ENCODE measurements around the gene CD82.

CD82 gene

GRCh38 chr11:44617671-44618461 lies 52.4 kb downstream of the CD82 start:
- no peak for DNase-seq (ENCODE audit: low read depth)

- DNase-seq (ENCODE audit: low read depth) = no peak
Observed at GRCh38 chr11:44618561-44619425, 53.3 kb downstream of the CD82 start.

DNA sequence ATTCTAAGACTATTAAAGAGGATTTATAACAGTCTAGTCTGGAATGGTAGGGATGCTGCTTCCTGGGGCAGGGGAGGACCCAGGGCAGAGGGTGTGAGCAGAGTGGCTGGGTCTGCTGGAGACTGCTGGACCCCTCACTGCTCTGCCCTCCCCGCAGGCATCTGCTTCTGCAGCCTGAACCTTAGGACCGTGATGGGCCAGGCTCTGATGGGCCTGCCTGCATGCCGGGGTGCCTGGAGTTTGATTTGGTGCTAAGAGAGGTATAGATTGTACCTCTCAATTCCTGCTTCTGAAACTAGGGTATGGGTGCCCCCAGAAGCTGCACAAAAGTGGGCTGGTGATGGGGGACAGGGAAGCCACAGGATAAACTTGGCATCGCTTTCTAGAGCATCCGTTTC lies 54.9 kb downstream of the CD82 start:
- no peak for DNase-seq (ENCODE audit: low read depth)

- no peak for DNase-seq (ENCODE audit: low read depth)
Observed at GRCh38 chr11:44621140-44621681, 55.7 kb downstream of the CD82 start.

DNA sequence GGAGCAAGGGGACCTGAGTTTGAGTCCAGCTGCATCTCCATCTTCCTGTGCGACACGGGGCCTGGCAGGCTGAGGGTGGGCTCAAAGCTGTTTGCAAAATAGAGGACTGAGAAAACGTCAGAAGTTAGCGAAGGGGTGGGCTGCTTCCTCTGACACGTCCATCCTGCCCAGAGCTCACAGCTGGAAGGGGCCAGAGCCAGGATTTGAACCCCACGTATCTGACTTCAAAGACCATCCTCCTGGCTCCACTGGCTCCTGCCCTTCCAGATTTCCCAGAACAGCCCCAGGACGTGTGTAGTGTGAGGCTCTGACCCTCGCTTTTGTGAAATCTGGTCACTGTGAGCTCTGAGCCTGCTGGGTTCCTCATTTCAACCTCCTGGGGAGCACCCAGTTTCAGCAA lies 56.3 kb downstream of the CD82 start:
- DNase-seq (ENCODE audit: low read depth) = no peak

GRCh38 chr11:44622190-44622650 lies 56.8 kb downstream of the CD82 start:
- DNase-seq (ENCODE audit: low read depth) = no peak

DNA sequence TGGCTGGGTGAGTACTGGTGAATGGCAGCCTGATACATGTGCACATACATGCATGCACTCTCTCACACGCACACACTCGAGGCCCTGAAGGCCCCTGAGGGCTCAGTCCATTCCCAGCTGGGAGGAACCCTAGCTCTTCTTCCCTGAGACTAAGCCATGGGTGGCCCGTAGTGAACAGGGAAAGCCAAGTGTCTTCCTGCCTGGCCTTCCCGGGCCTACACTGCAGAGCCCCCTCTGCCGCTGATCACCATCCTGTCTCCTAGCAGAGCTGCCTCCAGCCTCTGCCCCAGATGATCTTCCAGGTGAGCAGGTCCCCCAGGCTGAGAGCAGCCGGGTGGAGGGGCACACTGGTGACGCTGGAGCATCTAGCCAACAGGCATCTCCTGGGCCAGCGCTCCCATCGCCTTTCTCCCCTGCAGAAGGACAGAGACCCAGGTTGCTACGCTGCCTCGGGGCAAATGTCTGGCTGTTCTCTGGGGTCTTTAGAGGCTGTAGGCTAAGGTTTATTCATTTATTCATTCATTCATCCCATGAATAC lies 57.3 kb downstream of the CD82 start:
- DNase-seq (ENCODE audit: low read depth) = no peak

GRCh38 chr11:44623341-44623730 lies 57.9 kb downstream of the CD82 start:
- no peak for DNase-seq (ENCODE audit: low read depth)

DNA sequence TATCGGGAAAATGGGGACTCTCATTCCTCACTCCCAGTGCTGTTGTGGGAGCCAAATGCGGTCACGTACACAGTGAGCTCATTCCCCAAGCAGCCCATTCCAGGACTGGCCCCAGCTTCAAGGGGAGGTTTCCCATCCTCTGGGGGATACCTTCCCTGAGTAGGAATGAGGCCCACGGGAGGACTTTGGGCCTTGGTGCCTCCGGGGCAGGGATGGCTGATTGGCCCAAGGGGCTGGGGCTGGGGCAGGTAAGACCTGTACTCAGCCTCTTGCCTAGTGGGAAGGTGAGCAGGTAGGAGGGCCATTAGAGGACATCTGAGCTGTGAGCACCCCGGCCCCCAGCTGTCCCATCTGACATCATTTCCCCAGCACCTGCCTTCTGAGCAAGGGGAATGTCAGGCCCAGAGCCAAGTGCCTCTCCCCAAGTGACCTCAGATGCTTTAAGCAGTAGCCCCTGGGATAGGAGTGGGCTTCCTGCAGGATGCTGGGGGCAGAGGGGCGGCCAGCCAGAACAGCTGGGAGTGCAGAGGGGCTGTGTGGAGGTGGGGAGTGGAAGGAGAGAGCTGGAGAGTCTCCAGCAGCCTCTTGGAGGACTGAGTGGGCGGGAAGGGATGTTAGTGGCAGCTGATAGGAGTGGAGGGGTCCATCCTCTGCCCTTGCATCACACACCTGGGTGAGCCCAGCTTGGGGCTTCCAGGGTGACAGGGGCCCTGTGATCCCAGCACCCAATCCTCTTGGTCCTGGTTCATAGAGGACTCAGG lies 58.4 kb downstream of the CD82 start:
- DNase-seq (ENCODE audit: low read depth) = no peak

- no peak for DNase-seq (ENCODE audit: low read depth)
Observed at GRCh38 chr11:44624761-44625221, 59.3 kb downstream of the CD82 start.

- DNase-seq (ENCODE audit: low read depth) = no peak
Observed at GRCh38 chr11:44625759-44626523, 60.5 kb downstream of the CD82 start.

- no peak for DNase-seq (ENCODE audit: low read depth)
Observed at GRCh38 chr11:44626645-44627044, 61.2 kb downstream of the CD82 start.

GRCh38 chr11:44627165-44627789 lies 61.8 kb downstream of the CD82 start:
- DNase-seq (ENCODE audit: low read depth) = no peak

DNA sequence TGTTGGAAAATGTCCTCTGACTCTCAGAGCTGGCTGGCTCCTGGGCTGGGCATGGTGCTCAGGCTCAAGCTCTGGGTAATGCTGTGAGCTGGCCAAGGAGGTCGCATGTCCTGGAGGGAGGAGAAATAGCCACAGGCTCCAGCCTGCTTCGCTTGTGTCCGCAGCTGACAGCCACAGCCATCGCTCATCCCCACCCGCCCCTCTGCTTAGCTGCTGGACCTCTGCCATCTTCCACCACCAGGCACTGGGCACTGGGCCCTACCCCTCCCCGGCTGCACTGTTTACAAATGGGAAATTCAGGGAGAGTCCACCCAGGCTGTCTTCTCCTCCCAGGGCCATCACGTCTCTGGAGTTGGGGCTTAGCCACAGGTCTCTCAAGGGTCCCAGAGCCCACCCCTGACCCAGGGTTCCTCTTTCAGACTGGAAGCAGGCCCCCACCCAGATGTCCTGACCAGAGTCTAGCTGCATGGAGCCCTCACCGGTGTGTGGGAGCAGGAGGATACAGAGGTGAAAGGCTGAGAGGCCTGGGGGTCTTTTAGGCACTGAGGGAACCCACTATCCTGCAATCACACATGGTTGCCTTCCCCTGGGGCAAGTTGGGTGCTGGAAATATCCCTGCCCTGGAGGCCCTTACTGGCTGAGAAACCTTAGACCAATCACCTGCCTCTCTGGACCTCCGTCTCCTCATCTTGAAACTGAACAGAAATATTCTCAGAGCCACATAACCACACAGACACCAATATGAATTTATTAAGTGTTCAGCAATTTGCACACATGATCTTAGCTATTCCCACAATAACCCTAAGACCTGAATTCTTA lies 62.7 kb downstream of the CD82 start:
- DNase-seq (ENCODE audit: low read depth) = no peak

- no peak for DNase-seq (ENCODE audit: low read depth)
Observed at GRCh38 chr11:44628730-44629700, 63.6 kb downstream of the CD82 start.

DNA sequence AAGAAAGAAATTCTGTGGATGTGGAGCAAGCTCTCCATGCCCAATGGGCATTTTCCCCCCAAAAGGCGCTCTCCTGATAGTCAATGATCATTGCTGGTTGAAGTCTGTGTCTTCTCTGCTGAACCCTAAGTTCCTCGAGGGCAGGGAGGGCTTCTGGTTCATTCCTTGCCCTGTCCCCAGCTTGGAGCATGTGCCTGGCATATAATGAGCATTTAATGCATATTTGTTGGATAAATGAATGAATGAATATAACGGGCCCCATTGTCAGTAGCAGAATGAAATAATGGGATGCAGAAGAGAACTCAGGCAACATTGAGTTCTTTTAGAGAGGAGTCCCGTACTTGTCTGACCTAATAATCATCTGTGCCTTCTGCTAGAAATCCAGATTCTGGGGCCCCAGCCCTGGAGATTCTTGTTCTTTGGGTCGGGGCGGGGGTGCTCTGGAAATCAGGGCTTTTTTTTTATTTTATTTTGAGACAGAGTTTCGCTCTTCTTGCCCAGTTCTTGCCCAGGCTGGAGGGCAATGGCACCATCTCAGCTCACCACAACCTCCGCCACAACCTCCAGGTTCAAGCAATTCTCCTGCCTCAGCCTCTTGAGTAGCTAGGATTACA lies 64.4 kb downstream of the CD82 start:
- DNase-seq (ENCODE audit: low read depth) = no peak

- DNase-seq (ENCODE audit: low read depth) = no peak
Observed at GRCh38 chr11:44630511-44631210, 65.2 kb downstream of the CD82 start.

Data from HS-5 (cell line).